ENCODE measurements around the gene PPP1R27. TPM values are rescaled to one million over a fixed set of nuclear protein-coding genes. Genes with fewer than 3 reads are reported as not detected.
A peak's percentile ranks its signal among the peaks of the same experiment; 100 is the strongest.

PPP1R27 gene
- total RNA-seq, 1 experiment from 2014 or later: not detected

DNA sequence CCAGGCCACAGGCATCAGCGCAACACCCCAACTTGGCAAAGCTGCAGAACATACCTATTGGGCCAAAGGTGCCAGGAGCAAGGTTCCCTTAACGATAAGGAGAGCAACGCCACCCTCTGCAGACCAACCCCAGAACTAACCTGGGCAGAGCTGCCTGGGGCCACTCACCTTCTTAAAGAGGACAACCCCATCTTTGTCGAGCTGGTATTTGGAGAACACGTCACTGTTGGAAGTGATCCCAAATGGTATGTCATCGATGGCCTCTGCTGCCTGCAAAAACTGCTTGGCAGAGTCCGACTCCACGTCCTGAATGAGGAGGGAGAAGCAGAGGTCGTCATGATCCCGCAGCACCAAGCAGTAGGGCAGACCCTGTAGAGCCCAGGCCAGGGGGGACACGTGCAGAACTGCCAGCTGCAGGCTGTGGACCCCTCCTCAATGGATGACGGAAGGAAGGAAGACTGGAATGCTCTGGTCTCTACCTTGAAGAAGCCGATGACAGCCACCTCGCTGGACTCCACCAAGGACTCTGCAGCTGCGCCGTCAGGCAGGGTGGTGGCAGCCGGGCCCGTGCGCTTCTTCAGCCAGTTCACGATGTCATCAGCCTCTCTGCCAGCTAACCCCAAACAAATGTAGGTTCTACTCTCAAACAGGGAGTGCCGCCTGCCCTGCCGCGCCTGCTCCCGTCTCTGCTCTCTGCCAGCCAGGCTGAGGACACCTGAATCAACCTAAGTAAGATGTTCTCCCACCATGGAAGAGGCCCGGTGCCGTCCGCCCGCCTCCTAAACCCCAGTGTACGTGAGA, 20.3 kb upstream of the PPP1R27 start:
- Histone ChIP-seq H3K27ac (no peak overlapping the region), H3K27me3 (replicated peaks) (no peaks in the 10 kb centered on the region), H3K36me3 (peaks cover 94% of the 10 kb centered on the region), H3K4me1 (replicated peaks) (peaks cover 11% of the 10 kb centered on the region), H3K4me3 (no peak overlapping the region), H3K9me3 (replicated peaks) (no peaks in the 10 kb centered on the region)
- DNase-seq (ENCODE audit: low read depth in 1 of 2, low spot score in 2 of 2): no peak

DNA sequence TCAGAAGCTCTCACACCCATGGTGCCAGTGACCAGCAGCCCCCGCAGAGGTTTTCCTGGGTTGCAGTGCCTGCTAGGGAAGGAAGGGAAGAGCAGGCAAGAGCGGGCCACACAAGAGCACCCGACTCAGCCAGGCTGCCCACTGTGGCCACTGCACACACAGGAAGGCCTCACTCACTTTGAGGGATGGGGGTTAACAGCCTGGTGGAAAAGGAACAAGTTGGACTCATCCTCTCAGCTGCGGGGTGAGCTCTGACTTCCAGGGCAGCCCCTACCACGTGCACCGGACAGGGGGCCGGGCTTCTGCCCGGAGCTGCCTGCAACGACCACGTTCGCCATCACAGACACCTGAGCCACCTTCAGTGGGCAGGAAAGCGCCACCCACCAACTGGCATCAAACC, 17.4 kb upstream of the PPP1R27 start:
- Histone ChIP-seq H3K27ac (no peak overlapping the region), H3K27me3 (replicated peaks) (no peaks in the 10 kb centered on the region), H3K4me1 (replicated peaks) (no peaks in the 10 kb centered on the region), H3K9me3 (replicated peaks) (no peaks in the 10 kb centered on the region), H3K36me3 (peaks cover 94% of the 10 kb centered on the region), H3K4me3 (no peak overlapping the region)
- DNase-seq (ENCODE audit: low read depth in 1 of 2, low spot score in 2 of 2): no peak

DNA sequence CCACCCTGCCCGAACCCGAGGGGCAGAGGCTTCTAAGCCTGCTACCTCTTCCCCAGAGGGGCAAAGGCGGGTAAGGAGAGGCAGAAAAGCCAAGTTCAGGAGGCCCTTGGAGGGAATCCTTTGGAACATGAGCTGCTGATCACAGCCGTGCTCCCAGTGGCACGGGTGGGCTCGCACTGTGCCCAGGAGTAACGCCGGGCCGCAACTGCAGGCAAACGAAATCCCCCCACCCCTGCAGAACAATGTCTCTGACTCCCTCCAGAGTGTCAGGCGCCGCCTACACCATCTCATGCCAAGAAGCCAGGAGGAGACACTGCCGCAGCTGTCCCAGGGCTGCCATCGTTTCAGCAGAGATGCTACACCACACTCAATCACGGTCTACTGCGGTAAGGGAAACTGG, 16.6 kb upstream of the PPP1R27 start:
- Histone ChIP-seq H3K27me3 (replicated peaks) (no peaks in the 10 kb centered on the region), H3K9me3 (replicated peaks) (no peaks in the 10 kb centered on the region), H3K4me1 (replicated peaks) (no peaks in the 10 kb centered on the region), H3K36me3 (peaks cover 95% of the 10 kb centered on the region), H3K4me3 (no peak overlapping the region), H3K27ac (no peak overlapping the region)
- no peak for DNase-seq (ENCODE audit: low read depth in 1 of 2, low spot score in 2 of 2)

DNA sequence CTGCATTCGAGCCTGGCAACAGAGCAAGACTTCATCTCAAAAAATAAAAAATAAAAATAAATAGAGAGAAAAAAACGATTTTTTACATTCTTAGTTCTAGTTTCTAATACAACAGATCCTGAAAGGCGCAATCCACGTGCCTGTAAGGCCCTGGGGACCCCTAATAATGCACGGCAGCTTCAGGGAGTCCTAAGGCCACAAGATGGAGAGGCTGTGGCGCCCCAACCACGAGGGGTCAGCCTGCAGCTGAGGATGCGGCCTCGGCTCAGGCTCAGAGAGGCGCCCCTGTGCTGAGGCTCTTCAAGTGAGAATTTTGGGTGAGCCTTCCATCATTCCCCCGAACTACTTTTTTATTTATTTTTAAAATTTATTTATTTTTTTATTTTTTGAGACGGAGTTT, 14.6 kb upstream of the PPP1R27 start:
- Histone ChIP-seq H3K27me3 (replicated peaks) (no peaks in the 10 kb centered on the region), H3K4me3 (no peak overlapping the region), H3K36me3 (peaks cover 96% of the 10 kb centered on the region), H3K27ac (no peak overlapping the region), H3K4me1 (replicated peaks) (no peaks in the 10 kb centered on the region), H3K9me3 (replicated peaks) (no peaks in the 10 kb centered on the region)
- DNase-seq (ENCODE audit: low read depth in 1 of 2, low spot score in 2 of 2): no peak

DNA sequence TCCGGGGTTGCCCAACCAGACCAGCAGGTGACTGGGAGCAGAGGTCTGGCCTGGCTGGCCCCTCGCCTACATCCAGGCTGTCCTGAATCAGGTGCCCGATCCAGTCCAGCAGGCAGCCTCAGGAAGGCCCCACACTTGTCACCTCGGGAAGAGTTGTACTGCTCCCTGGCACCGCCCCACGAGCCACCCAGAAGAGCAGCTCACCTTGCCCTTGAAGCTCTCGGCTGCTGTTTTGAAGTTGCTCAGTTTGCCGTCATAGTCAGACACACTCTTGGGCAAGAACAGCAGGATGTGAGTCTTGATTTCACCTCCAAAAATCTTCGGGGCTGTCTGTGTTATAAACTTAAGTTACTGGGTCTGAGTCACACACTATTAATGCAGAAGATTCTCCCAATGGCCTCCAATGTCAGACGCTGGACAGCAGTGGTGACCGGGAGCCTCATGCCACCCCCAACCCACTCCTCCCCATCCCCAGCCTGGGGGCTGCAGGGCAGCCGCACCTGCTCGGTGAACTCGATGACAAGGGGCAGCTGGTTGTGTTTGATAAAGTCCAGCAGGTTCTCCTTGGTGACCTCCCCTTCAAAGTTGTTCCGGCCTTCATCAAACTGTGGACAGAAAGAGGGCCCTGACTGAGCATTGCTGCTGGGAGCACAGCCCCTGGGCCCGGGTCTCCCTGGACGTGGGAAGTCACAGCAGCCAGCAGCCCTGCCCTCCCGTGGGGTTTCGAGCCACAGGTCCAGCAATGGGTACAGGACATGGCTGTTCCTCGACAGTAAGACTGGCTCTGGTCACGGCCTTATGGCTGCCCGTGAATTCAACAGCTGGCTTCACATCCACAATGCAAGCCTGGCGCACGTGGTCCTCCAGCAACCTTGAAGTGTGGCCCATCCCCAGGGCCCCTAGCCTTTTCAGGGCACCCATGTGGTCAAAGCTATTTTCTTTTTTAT, 12.2 kb upstream of the PPP1R27 start:
- no peak for DNase-seq (ENCODE audit: low read depth in 1 of 2, low spot score in 2 of 2)
- Histone ChIP-seq H3K27me3 (replicated peaks) (no peaks in the 10 kb centered on the region), H3K4me3 (no peak overlapping the region), H3K9me3 (replicated peaks) (no peaks in the 10 kb centered on the region), H3K27ac (no peak overlapping the region), H3K4me1 (replicated peaks) (no peaks in the 10 kb centered on the region), H3K36me3 (peaks cover 96% of the 10 kb centered on the region)

DNA sequence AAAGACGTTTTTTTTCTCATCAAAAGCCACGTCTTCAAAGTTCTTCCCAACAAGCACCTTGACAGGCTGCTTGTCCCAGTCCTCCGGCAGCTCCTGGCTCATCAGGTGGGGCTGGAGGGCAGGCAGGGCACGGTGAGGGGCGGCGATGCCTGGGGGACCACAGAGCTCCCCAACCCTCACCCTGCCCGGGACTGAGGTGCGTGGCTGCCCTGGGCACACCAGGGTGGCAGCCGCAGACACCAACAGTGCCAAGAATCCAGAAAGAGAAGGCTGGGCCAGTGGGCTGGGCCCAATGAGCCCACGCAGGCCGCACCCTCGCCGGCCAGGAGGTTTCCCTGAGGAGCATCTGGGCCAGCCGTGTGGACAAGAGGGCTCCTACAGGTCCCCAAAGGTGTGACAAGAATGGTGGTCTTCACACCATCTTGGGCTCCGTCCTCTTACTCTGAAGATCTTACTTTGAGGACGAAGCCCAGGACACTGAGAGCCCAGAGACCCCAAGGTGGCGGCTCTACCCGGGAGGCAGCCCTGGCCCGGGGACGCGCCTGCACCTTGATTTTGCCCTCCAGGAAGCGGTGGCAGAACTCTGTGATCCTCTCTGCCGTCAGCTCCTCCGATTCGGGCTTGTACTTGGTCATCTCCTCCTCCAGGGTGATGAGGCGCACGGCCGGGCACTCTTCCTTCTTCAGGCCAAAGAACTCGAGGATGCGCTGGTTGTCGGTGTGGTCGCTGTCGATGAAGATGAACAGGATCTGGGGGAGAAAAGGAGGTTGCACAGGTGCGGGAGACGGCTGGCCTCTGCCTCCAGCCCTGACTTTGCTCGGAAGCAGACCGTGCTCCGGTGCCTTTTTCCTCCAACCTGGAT, 11.3 kb upstream of the PPP1R27 start:
- no peaks in the 10 kb centered on the region for H3K4me1 ChIP-seq (replicated peaks)
- no peaks in the 10 kb centered on the region for H3K27me3 ChIP-seq (replicated peaks)

DNA sequence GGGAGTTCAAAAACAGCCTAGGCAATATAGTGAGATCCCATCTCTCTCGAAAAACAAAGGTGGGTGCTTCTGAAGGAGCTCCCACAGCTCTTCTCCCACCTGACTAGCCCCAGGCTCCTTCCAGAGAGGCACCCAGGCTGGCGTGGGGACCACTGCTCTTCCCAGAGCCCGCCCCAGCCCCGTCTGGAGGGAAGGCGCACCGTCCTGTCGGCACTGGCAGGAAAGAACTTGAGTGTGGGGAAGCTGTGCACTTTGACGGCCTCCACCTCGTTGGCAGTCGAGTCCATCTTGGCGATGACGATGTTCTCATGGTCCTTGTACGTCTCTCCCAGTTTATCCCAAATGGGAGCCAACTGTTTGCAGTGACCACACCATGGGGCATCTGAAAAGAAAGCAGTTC, 10.5 kb upstream of the PPP1R27 start:
- no peaks in the 10 kb centered on the region for H3K27me3 ChIP-seq (replicated peaks)
- no peak for DNase-seq (ENCODE audit: low read depth in 1 of 2, low spot score in 2 of 2)
- no peak overlapping the region for H3K27ac ChIP-seq
- no peak overlapping the region for H3K4me3 ChIP-seq
- no peaks in the 10 kb centered on the region for H3K9me3 ChIP-seq (replicated peaks)
- H3K36me3 ChIP-seq: peaks cover 83% of the 10 kb centered on the region
- no peaks in the 10 kb centered on the region for H3K4me1 ChIP-seq (replicated peaks)

More for the DNA sequence above, 11.3 kb upstream of the PPP1R27 start:
- no peak for DNase-seq (ENCODE audit: low read depth in 1 of 2, low spot score in 2 of 2)
- Histone ChIP-seq H3K27ac (no peak overlapping the region), H3K36me3 (peaks cover 91% of the 10 kb centered on the region), H3K9me3 (replicated peaks) (no peaks in the 10 kb centered on the region), H3K4me3 (no peak overlapping the region)

DNA sequence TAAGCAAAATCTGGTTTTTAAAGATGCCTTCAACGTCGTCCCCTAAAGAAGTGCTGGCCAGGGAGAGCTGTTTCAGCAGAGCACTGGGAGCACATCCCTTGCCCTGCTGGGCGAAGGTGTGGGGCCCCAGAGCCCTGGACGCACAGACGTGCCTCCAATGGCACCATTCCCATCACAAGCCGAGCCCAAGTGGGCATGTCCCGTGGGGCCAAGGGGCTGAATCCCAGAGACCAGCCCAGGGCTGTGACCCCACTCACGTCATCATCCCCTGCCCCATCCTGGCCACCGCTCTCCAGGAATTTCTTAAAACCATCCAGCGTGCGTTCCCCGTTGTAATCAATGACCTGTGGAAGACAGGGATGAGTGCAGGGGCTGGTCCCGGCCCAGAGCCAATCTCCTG, 10.0 kb upstream of the PPP1R27 start:
- Histone ChIP-seq H3K4me3 (no peak overlapping the region), H3K4me1 (replicated peaks) (no peaks in the 10 kb centered on the region), H3K36me3 (peaks cover 81% of the 10 kb centered on the region), H3K27me3 (replicated peaks) (no peaks in the 10 kb centered on the region), H3K27ac (no peak overlapping the region), H3K9me3 (replicated peaks) (no peaks in the 10 kb centered on the region)
- DNase-seq (ENCODE audit: low read depth in 1 of 2, low spot score in 2 of 2): no peak

DNA sequence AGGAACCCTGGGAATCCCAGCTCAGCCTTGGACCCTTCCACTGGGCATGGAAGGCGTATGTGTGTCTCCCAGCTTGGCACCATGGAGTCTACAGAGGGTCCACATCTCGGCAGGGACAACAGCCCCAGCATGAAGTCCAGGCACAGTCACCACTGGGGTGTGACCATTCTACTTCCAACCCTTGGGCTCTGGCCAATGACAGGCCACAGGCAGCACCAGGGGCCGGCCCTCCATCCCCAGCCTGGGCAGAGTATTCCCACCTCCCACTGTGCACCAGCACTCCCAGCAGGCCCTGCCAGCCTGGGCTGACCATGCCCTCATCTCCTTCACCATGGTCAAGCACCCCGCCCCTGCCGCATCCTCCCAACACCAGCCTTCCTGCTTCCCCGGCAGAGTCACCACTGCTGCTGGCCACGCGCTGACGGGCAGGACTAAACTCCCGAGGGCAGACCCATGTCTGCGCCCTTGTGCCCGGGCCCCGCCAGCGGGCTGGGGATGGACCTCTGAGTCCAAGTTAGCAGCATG, 9.5 kb upstream of the PPP1R27 start:
- DNase-seq (ENCODE audit: low read depth in 1 of 2, low spot score in 2 of 2): no peak
- Histone ChIP-seq H3K4me1 (replicated peaks) (no peaks in the 10 kb centered on the region), H3K4me3 (no peak overlapping the region), H3K27ac (no peak overlapping the region), H3K27me3 (replicated peaks) (no peaks in the 10 kb centered on the region), H3K9me3 (replicated peaks) (no peaks in the 10 kb centered on the region), H3K36me3 (peaks cover 77% of the 10 kb centered on the region)

DNA sequence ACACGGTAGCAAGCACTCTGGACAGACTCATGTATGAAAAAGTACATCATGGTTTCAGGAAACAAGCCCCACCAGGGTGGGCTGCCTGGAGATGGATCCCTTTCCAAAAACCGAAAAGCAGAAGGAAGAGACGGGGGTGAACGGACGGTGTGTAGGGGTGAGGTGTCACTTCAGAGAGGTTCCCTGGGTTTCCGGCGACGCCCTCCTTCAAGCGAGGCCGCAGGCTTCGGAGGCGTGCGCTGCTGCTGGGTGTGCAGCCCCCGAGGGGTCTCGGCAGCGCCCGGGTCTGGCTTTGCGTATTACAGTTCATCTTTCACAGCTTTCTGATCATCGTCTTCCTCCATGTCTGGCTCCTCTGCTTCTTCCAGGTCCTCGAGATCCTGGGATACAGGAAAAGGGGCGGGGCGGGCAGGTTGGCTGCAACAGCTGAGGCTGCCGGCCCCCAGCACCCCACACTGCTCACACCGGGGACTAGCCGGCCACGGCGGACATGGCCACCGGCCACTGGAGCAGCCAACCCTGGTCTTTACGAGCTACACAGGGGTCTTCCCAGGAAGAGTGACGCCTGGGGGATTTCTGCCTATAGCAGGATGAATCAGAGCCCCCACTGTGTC, 9.0 kb upstream of the PPP1R27 start:
- Histone ChIP-seq H3K4me3 (no peak overlapping the region), H3K27me3 (replicated peaks) (no peaks in the 10 kb centered on the region), H3K27ac (no peak overlapping the region), H3K36me3 (peaks cover 71% of the 10 kb centered on the region), H3K9me3 (replicated peaks) (no peaks in the 10 kb centered on the region), H3K4me1 (replicated peaks) (no peaks in the 10 kb centered on the region)
- DNase-seq (ENCODE audit: low read depth in 1 of 2, low spot score in 2 of 2): no peak

DNA sequence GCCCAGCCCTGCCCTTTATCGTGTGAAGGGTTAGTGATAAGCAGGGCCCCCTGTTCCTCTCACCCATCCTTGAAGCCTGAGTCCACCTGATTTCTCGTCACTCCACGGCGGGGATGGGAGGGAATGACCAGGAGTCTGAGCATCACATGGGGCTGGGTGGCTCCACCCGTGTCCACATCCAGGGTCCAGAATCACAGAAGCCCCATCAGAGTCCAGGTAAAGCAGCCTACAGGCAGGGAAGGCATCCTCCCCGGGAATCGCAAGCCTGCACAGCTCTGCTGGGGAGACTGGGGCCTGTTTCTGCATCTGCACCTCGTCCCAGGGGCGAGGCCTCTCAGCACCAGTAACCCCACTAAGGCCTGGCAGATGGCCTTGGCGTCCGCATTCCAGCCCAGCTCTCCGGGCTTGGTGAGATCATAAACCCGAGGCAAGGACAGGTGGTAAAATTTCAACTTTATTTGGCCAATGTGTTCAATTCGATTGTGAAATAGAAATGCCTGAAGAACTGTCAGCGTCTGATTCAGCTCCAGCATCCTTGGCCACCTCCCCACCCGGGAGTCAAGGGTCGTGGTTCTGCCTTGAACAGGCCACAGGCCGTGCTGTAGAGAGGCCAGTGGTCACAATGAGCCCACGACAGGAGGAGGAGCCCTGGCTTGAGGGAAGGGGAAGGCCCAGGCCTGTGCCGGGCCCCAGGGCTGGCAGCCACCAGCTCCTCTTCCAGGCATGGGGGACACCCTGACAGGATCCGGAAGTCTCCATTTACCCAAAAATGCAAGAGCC, 8.1 kb upstream of the PPP1R27 start:
- H3K36me3 ChIP-seq: peaks cover 62% of the 10 kb centered on the region
- peak in 1 of 2 experiments; percentile 44 for DNase-seq (ENCODE audit: low read depth in 1 of 2, low spot score in 2 of 2)
- H3K27ac ChIP-seq: no peak overlapping the region
- no peaks in the 10 kb centered on the region for H3K27me3 ChIP-seq (replicated peaks)
- H3K4me3 ChIP-seq: no peak overlapping the region
- H3K4me1 ChIP-seq (replicated peaks): no peaks in the 10 kb centered on the region
- H3K9me3 ChIP-seq (replicated peaks): no peaks in the 10 kb centered on the region

DNA sequence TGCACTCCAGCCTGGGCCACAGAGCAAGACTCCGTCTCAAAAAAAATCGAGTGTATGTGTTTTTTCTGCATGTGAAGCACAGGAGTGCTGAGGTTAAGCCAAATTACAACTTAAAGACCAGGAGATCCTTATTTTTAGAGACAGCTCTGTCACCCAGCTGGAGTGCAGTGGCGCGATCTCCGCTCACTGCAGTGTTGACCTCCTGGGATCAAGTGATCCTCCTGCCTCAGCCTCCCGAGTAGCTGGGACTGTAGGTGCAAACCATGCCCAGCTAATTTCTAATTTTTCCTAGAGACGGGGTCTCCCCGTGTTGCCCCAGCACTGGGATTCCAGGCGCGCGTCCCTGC, 7.5 kb upstream of the PPP1R27 start:
- Histone ChIP-seq H3K36me3 (peaks cover 57% of the 10 kb centered on the region), H3K4me1 (replicated peaks) (no peaks in the 10 kb centered on the region)

More for the DNA sequence above, 7.5 kb upstream of the PPP1R27 start:
- no peak for DNase-seq (ENCODE audit: low read depth in 1 of 2, low spot score in 2 of 2)
- Histone ChIP-seq H3K27me3 (replicated peaks) (no peaks in the 10 kb centered on the region), H3K27ac (no peak overlapping the region), H3K9me3 (replicated peaks) (no peaks in the 10 kb centered on the region), H3K4me3 (no peak overlapping the region)

Measured in SJSA1 (cell line).